ENCODE measurements around the gene ASIC2.

ASIC2 gene

DNA sequence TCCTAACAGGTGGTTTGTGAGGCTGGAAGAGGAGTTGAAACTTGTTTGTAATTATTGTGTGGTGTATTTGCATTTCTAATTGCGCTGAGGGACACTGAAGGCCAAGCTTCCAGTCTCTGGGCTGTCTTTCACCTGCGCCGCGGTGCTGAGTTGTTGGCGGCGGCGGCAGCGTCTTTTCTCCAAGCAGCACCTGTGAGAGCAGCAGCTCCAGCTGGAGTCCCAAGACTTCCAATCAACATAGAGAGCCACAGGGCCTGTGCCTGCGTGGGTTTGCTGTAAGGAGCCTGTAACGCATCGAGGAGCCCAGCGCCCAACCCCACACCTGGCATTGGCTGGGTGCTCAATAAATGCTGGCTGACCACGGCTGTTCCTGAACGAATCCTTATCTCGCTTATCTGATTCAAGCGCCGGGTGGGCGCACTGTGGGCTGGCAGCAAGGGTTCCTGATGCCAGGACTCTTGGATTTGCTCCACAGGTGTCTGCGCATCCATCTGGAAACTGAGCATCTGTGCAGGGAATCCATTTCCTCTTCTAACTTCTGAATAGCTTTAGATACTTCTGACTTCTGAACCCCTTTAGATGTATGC is 138.1 kb downstream of the ASIC2 start:
- DNase-seq (ENCODE audit: low spot score), result no peak

- no peak for DNase-seq (ENCODE audit: low spot score)
Observed at GRCh38 chr17:33152783-33153182, 140.3 kb downstream of the ASIC2 start.

- no peak for DNase-seq (ENCODE audit: low spot score)
Observed at GRCh38 chr17:33151565-33151964, 141.5 kb downstream of the ASIC2 start.

GRCh38 chr17:33145941-33146340 is 147.2 kb downstream of the ASIC2 start:
- DNase-seq (ENCODE audit: low spot score), result no peak

DNA sequence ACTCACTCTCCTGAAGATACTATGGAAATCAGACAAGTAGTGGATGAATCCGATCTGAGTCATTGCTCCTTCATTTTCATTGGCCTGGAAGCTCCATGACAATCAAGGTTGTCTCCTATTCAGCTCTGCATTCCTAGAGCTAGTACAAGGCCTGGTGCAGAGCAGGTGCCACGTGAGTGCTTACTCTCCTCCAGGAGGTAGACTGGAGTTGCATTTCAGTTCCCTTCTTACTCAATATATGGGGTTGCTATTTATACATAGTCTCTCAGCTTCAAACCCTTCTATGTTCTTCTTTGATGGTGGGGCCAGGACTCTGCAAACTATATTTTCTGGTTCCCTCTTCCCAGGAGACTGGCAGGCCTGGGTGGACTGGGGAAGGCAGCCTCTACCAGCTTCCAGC is 148.3 kb downstream of the ASIC2 start:
- no peak for DNase-seq (ENCODE audit: low spot score)

DNA sequence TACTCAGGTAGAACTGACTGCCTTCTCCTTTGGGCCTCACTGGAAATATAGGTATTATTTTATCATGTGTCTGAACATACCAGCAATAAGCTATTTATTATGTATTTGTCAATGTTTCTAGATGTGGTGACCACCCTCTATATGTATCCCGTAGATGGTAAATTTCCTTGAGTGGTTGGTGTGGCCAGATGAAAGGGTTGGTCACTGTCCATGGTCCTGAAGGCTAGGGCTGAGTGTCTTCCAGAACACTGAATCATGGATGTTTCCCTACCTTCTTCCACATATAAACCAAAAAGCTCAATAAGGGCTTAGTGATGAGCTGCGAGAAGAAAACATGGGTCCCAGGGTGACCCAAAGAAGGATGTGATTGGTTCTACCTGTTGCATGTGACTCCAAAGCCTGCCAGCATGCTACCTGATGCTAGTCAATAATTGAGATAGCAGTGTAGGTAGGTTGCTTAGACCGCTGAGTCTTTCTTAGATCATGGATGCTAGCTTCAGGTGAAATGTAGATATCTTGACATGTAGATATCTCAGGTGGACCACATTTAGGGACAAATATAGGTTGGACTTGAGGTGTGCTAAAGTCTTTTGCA is 150.3 kb downstream of the ASIC2 start:
- no peak for DNase-seq (ENCODE audit: low spot score)

GRCh38 chr17:33140413-33141099 is 152.5 kb downstream of the ASIC2 start:
- no peak for DNase-seq (ENCODE audit: low spot score)

DNA sequence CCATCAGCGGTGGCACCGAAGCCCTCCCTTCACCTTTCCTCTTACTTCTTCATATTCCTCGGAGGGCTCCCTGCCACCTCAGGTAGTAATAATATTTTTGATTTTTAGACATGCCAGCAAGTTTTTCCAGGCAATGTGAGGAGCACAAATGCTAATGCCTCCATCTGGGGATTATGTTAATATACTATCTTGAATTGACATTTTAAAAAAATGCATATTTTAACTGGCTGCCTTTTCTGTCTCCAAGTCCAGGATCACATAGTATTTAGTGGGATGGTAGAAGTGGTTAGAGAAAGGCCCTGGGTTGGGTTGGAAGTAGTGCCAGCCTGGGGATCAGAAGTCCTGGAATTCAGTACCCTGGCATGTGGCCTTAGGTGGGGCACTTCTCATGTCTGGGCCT is 154.5 kb downstream of the ASIC2 start:
- DNase-seq (ENCODE audit: low spot score), result no peak

DNA sequence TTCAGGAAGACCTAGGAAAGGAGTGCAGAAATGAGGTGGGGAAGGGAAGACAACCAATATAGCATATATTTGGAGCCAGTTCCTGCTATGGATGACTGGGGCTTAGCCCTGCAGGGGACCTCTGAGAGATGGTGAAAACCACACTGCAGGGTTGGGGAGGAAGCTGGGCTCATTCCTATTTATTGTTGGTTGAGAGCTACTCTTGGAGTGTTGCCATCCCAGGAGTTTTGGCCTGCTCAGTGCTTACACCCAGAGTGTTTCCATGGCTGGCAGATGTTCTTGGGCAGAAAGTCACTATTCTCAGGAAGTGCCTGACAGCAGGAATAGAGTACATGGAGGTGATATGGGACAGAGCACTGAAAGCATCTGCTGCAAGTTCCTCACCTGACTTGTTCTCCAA is 155.7 kb downstream of the ASIC2 start:
- no peak for DNase-seq (ENCODE audit: low spot score)

DNA sequence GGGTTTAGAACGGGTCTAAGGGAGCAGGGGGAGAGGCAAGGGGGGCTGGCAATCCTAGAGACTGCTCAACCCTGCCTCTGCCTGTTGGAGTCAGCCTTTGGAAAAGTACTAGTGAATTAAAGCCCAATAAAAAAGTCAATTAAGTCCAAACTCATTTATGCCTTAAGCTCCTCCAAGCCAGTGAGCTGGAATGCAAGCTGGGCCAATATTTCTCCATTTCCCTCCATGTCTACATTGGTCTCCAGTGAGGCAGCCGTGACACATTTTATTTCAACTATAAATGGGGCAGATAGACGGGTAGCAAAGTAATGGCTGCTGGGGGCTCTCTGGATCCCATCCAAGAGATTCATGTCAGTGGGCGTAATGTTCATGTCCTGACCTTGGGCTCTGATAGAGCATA is 157.4 kb downstream of the ASIC2 start:
- no peak for DNase-seq (ENCODE audit: low spot score)

DNA sequence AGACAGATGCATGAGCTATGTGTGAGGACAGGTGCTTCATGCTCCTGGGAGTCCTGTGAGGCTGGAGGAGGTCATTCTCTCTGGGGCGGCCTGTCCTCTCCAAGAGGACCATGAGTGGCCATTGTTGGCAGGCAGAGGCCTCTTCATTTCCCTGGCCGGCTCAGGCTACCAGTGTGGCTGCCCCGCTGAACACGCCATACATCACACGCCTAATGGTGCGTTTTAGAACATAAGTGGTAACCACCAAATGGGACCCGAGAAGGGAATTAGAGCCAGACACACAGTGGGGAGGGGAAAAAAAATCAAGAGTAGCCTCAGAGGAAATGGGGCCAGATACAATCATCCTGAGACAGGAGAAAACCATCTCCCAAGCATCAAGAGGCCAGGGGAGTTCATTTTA is 161.5 kb downstream of the ASIC2 start:
- no peak for DNase-seq (ENCODE audit: low spot score)

DNA sequence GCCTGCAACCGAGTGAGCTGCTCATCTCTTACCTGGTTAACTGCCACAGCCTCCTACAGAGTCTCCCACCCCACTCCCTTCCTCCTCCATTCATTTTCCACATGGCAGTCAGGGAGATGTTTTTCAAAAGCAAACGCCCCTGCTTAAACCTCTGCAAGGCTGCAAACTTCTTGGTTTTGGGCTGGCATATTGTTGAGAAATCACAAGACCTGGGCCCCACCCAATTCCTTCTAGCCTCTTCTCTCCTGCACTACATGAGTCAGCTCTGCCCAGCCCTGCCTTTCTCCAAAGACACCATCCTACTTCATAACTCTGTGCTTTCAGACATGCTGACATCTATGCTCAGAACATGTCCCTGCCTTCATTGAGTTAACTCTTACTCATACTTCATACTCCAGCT is 165.4 kb downstream of the ASIC2 start:
- no peak for DNase-seq (ENCODE audit: low spot score)

GRCh38 chr17:33126086-33126485 is 167.0 kb downstream of the ASIC2 start:
- no peak for DNase-seq (ENCODE audit: low spot score)

DNA sequence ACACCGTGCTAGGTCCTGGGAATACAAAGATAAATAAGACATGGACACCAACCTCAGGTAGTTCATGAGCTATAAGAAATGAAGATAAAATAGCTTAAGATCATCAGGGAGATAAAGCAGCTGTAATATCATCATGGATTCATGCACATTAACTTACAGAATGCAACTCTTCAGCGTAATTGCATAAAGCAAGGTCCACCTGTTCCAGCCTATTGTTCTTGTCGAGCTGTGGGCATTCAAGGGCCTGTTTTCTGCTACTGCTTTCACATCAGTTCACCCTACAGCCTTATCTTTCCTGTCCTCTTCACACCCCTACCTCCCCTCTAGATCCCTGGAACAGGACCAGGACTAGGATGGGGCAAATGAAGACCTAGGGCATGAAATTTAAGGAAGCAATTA is 167.5 kb downstream of the ASIC2 start:
- DNase-seq (ENCODE audit: low spot score), result no peak

DNA sequence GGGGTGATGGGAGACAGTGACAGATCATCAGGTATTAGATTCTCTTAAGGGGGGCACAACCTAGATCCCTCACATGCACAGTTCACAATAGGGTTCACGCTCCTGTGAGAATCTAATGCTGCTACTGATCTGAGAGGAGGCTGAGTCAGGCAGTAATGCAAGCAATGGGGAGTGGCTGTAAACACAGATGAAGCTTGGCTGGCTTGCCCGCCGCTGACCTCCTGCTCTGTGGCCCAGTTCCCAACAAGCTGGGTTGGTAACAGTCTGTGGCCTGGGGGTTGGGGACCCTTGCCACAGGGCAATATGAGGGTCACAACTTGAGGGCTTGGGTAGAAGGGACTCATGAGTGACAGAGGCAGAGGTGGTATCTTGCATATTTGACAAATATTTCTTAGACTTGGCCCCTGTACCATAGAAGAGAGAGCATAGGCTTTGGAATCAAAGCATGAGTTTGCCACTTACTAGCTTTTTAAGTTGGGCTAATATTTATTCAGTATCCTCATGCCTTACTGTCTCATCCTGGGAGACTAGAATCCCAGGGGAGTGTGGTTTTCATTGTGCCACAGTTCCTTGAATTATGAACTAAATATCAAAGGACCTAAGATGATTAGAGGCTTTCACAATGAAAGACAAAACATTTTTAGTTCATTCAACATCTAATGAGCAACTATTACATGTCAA is 168.1 kb downstream of the ASIC2 start:
- no peak for DNase-seq (ENCODE audit: low spot score)

GRCh38 chr17:33124185-33124584 is 168.9 kb downstream of the ASIC2 start:
- no peak for DNase-seq (ENCODE audit: low spot score)

DNA sequence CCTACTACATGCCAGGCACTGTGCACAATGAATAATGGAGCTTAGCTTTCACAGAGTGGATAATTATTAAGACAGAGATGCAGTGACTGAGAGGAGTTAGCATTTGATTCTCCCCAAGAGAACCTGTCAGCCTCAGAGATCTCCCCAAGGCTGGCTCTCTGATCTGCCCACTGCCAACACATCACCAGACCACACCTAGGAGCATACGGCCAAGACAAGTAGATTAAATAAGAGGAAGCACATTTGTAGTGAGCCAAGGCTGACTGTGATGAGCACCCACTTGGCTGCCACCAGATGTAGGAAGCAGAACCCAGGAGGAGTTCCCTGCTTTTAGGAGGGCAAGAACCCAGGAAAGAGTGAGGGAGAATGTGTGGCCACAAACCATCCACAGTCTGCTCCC is 171.3 kb downstream of the ASIC2 start:
- no peak for DNase-seq (ENCODE audit: low spot score)

DNA sequence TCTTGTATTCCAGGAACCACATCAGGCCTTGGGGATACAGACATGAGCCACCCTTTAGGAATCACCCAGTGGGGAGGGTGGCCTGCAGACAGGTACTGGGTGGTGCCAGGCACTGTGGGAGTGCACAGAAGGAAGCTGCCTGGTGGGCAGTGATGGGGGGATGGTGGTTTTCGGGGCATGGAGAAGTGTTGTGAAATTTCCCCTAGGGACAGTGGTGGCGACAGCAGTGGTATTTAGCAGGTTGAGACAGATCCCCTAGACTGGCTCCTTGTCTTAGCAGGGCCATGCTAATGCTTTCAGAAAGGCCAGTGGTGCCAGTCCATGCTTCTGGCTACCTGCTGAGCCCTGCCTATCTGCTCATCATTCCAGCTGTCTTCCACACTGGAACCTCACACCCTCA is 171.8 kb downstream of the ASIC2 start:
- no peak for DNase-seq (ENCODE audit: low spot score)

- DNase-seq (ENCODE audit: low spot score), result no peak
Observed at GRCh38 chr17:33120103-33120502, 173.0 kb downstream of the ASIC2 start.

DNA sequence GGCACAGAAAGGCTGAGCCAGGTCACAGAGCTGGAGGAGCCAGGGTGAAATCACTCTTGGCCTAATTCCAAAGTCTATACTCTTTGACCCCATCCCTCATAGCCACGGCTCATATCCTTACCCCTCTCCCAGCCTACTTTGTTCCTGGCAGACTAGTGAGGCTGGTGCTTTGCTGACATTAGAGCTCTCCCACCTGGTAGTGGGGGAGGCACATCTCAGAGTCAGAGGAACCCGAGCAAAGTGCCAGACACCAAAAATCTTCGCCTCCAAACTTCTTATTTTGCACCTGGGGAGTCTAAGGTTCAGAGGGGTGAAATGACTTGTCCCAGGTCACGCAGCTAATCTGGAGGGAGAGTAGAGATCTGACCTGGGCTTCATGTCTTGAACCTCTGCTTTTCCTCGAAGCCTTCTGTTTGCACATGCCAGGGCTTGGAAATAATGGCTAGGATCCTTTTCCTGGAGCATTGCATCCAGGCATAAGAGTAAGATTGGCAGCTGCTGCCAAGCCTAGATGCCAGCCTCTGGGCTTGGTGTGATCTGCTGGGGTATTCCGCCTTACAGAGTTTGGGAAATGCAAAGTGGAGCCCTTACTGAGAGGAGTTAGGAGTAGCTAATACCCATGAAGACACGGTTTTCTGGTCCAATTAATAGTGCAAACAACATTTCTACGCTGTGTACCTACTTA is 174.6 kb downstream of the ASIC2 start:
- DNase-seq (ENCODE audit: low spot score), result no peak

- DNase-seq (ENCODE audit: low spot score), result no peak
Observed at GRCh38 chr17:33116021-33116551, 177.0 kb downstream of the ASIC2 start.

GRCh38 chr17:33115366-33115765 is 177.7 kb downstream of the ASIC2 start:
- no peak for DNase-seq (ENCODE audit: low spot score)
